ENCODE results near the gene PLPP1.

DNA sequence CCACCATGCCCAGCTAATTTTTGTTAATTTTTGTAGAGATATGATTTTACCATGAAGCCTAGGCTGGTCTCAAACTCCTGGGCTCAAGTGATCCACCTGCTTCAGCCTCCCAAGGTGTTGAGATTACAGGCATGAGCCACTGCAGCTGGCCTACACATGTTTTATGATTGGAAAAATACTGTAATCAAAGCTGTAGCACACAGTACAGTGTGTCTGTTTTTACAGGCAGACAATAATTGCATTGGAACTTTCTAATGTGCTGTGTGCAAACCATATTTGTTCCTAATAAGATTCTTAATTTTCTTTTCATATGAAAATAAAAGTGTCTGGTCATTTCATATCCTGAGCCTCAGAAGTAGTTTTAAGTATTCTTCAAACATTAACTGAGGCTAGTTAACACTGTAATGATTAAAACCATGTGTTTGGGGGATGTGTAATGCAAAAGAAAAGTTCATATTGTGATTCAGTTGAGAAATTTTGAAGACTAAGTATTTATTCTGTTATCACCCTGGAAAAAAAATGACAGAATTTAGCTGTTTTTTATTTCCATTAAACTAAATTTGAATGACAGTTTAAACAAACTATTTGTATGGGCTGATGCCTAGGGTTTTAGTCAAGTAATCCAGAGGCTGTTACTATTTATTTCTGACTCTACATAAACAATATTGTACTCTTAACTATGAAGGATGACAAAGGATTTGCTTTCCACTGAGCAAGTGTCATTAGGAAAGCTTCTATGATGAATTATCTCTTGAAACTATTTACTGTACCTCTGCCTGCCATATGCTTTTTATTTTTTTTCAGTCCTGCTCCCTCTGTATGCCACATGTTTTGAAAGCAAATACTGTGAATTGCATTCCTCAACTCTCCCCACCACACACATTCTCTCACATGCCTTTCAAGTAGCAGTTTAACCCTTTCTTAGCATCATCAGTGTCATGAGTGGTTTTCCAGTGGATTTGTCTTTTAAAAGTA lies 115.5 kb downstream of the PLPP1 start:
- TF ChIP-seq, protein P1, sequence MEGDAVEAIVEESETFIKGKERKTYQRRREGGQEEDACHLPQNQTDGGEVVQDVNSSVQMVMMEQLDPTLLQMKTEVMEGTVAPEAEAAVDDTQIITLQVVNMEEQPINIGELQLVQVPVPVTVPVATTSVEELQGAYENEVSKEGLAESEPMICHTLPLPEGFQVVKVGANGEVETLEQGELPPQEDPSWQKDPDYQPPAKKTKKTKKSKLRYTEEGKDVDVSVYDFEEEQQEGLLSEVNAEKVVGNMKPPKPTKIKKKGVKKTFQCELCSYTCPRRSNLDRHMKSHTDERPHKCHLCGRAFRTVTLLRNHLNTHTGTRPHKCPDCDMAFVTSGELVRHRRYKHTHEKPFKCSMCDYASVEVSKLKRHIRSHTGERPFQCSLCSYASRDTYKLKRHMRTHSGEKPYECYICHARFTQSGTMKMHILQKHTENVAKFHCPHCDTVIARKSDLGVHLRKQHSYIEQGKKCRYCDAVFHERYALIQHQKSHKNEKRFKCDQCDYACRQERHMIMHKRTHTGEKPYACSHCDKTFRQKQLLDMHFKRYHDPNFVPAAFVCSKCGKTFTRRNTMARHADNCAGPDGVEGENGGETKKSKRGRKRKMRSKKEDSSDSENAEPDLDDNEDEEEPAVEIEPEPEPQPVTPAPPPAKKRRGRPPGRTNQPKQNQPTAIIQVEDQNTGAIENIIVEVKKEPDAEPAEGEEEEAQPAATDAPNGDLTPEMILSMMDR (conservative IDR thresholded peaks at IDR 0.05), result no peak
- no peak for TF ChIP-seq ZFX (IDR thresholded peaks at IDR 0.05)

All from C4-2B (cell line).